Measurements from ENCODE around the gene SPATA6L.

SPATA6L gene

DNA sequence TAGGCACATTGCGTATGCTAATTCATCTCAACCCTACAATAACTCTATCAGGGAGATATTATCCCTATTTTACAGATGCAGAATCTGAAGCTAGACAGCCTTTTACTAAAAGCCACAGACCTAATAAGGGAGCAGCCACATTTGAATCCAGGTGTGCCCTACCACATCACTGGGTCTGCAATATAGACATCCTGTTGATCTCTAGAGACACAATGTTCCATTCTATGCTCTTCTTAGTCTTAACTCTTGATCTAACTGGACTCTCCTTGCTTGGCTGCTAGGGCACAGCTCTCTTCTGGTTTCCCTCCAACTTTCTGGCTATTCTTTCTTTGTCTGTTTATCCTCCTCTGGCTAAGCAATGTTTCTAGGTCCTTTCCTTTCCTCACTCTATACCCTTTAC, 1.4 kb upstream of the SPATA6L start:
- Histone ChIP-seq H3K79me2 (ENCODE audit: insufficient read depth, low read length) (no peaks in the 10 kb centered on the region), H3K4me3 (ENCODE audit: low read depth, low read length, poor library complexity, severe bottlenecking) (no peak overlapping the region), H3K9me2 (ENCODE audit: low read depth, low read length) (no peaks in the 10 kb centered on the region), H4K20me1 (ENCODE audit: insufficient read depth, low read length) (no peaks in the 10 kb centered on the region), H2AFZ (ENCODE audit: low read length) (no peak overlapping the region), H3K27ac (ENCODE audit: low read depth, low read length, poor library complexity, severe bottlenecking) (no peak overlapping the region), H3K9me3 (ENCODE audit: low read length) (no peaks in the 10 kb centered on the region), H3K36me3 (ENCODE audit: insufficient read depth, low read length) (no peaks in the 10 kb centered on the region), H3F3A (ENCODE audit: insufficient read depth, low read length) (no peaks in the 10 kb centered on the region), H3K27me3 (ENCODE audit: insufficient read depth, low read length) (no peaks in the 10 kb centered on the region), H3K4me2 (ENCODE audit: low read length) (no peak overlapping the region), H3K9ac (ENCODE audit: low read length) (no peak overlapping the region), H3K4me1 (ENCODE audit: insufficient read depth, low read length, severe bottlenecking) (peaks cover 40% of the 10 kb centered on the region)
- TF ChIP-seq EZH2 (IDR thresholded peaks at IDR 0.05; ENCODE audit: borderline replicate concordance, low read length) (no peak), CTCF (IDR thresholded peaks at IDR 0.05; ENCODE audit: low read length) (no peak)

DNA sequence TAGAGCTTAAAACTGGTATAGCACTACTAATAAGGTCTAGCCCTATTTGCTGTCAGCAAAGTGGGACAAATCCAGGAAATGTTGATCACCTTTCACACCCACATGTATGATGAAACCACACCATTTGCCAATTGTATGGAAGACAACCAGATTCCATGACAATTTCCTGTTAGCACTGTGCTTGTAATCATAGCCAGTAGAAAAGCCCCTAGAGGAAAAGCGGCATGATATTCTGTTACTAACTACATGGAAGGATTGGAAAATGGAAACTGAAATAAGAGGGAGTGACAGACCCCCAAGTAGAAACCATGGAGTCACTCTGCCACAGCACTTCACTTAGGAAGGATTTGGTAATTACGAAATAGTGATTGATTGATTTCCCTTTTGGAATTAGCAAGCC, 923 bp downstream of the SPATA6L start:
- H3K4me3 ChIP-seq (ENCODE audit: low read depth, low read length, poor library complexity, severe bottlenecking), result no peak overlapping the region
- no peaks in the 10 kb centered on the region for H3F3A ChIP-seq (ENCODE audit: insufficient read depth, low read length)
- no peak overlapping the region for H3K4me2 ChIP-seq (ENCODE audit: low read length)

DNA sequence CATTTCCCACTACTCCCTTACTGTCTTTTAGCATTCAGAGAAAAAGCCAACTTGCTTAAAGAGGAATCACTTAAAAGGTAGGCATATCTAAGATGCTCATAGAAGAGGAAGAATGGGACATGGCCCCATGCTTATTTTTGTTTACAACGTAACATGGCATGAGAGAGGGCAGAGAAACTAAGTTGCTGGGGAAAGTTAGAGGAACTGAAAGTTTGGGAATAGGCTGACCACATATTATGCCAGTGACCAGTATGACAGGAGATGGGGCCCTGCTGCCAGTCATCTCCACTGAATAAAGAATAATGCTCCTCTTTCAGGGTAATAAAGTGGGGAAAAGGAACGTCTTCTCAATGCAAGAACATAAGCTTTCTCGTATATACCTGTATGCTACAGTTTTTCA, 2.3 kb downstream of the SPATA6L start:
- Histone ChIP-seq H3K4me3 (ENCODE audit: low read depth, low read length, poor library complexity, severe bottlenecking) (peak overlapping the region; percentile 16), H3K27me3 (ENCODE audit: insufficient read depth, low read length) (no peaks in the 10 kb centered on the region), H3K27ac (ENCODE audit: low read depth, low read length, poor library complexity, severe bottlenecking) (no peak overlapping the region), H3K79me2 (ENCODE audit: insufficient read depth, low read length) (no peaks in the 10 kb centered on the region), H4K20me1 (ENCODE audit: insufficient read depth, low read length) (no peaks in the 10 kb centered on the region), H3K9ac (ENCODE audit: low read length) (no peak overlapping the region), H3K4me2 (ENCODE audit: low read length) (peak overlapping the region; percentile 72; the same call in 1 of the 2 replicates), H3K9me2 (ENCODE audit: low read depth, low read length) (no peaks in the 10 kb centered on the region), H3K36me3 (ENCODE audit: insufficient read depth, low read length) (no peaks in the 10 kb centered on the region), H2AFZ (ENCODE audit: low read length) (no peak overlapping the region), H3K4me1 (ENCODE audit: insufficient read depth, low read length, severe bottlenecking) (peaks cover 53% of the 10 kb centered on the region), H3K9me3 (ENCODE audit: low read length) (no peaks in the 10 kb centered on the region), H3F3A (ENCODE audit: insufficient read depth, low read length) (no peaks in the 10 kb centered on the region)
- TF ChIP-seq EZH2 (IDR thresholded peaks at IDR 0.05; ENCODE audit: borderline replicate concordance, low read length), result no peak
- no peak for TF ChIP-seq CTCF (IDR thresholded peaks at IDR 0.05; ENCODE audit: low read length)

More for the DNA sequence above, 923 bp downstream of the SPATA6L start:
- H3K36me3 ChIP-seq (ENCODE audit: insufficient read depth, low read length), result no peaks in the 10 kb centered on the region
- H3K9me2 ChIP-seq (ENCODE audit: low read depth, low read length), result no peaks in the 10 kb centered on the region
- H2AFZ ChIP-seq (ENCODE audit: low read length), result no peak overlapping the region
- no peaks in the 10 kb centered on the region for H3K27me3 ChIP-seq (ENCODE audit: insufficient read depth, low read length)
- TF ChIP-seq EZH2 (IDR thresholded peaks at IDR 0.05; ENCODE audit: borderline replicate concordance, low read length) (no peak), CTCF (IDR thresholded peaks at IDR 0.05; ENCODE audit: low read length) (no peak)
- no peaks in the 10 kb centered on the region for H3K79me2 ChIP-seq (ENCODE audit: insufficient read depth, low read length)
- no peak overlapping the region for H3K9ac ChIP-seq (ENCODE audit: low read length)
- peaks cover 53% of the 10 kb centered on the region for H3K4me1 ChIP-seq (ENCODE audit: insufficient read depth, low read length, severe bottlenecking)
- no peaks in the 10 kb centered on the region for H4K20me1 ChIP-seq (ENCODE audit: insufficient read depth, low read length)
- H3K9me3 ChIP-seq (ENCODE audit: low read length), result no peaks in the 10 kb centered on the region
- H3K27ac ChIP-seq (ENCODE audit: low read depth, low read length, poor library complexity, severe bottlenecking), result no peak overlapping the region
